Neural progenitor cell (in vitro differentiated cells): Measurements from ENCODE around the gene AHRR. TPM values are rescaled to one million over a fixed set of nuclear protein-coding genes. Genes with fewer than 3 reads are reported as not detected.
"Not testable (repeated sequence)": the region's sequence is repeated elsewhere in the genome, so short reads cannot be mapped to it uniquely, and the experiment has no call there.

Experiments used
- DNase-seq: peaks from one replicate; pipeline ENCODE4 v3.0.0-alpha.2; 2016; ENCODE audit warnings: low spot score
- H2AFZ ChIP-seq: fragments of 200-600 bp; sonication (generic); replicated peaks from 2 replicates; pipeline ENCODE4 v1.6.1; 2016; ENCODE audit warnings: antibody characterized with exemption
- H3F3A ChIP-seq: fragments of 200-600 bp; sonication (generic); 2 replicates; pipeline ENCODE4 v1.6.1; 2016; ENCODE audit warnings: antibody characterized with exemption, low read depth
- H3K27ac ChIP-seq: fragments of 200-600 bp; sonication (generic); 2 replicates; pipeline ENCODE4 v1.5.1; 2016; ENCODE audit warnings: mild to moderate bottlenecking
- H3K27me3 ChIP-seq: fragments of 200-600 bp; sonication (generic); 2 replicates; pipeline ENCODE4 v1.6.1; 2016; ENCODE audit warnings: mild to moderate bottlenecking, moderate library complexity
- H3K36me3 ChIP-seq: fragments of 200-600 bp; sonication (generic); 2 replicates; pipeline ENCODE4 v1.5.1; 2016
- H3K4me1 ChIP-seq: fragments of 200-600 bp; sonication (generic); 2 replicates; pipeline ENCODE4 v1.6.1; 2016; ENCODE audit warnings: mixed run types
- H3K4me2 ChIP-seq: fragments of 200-600 bp; sonication (generic); 2 replicates; pipeline ENCODE4 v1.6.1; 2016
- H3K4me3 ChIP-seq: fragments of 200-600 bp; sonication (generic); 2 replicates; pipeline ENCODE4 v1.5.1; 2016
- H3K79me2 ChIP-seq: fragments of 200-600 bp; sonication (generic); 2 replicates; pipeline ENCODE4 v1.6.1; 2016; ENCODE audit warnings: low read depth
- H3K9ac ChIP-seq: fragments of 200-600 bp; sonication (generic); 2 replicates; pipeline ENCODE4 v1.6.1; 2016
- H3K9me3 ChIP-seq: fragments of 200-600 bp; sonication (generic); 2 replicates; pipeline ENCODE4 v1.5.1; 2016; ENCODE audit warnings: low read depth
- H4K20me1 ChIP-seq: fragments of 200-600 bp; sonication (generic); 2 replicates; pipeline ENCODE4 v1.6.1; 2016; ENCODE audit warnings: low read depth
- H3K27ac Mint-ChIP-seq: 3 replicates; pipeline ENCODE4 v1.8.0; 2021; ENCODE audit warnings: mixed read lengths
- H3K27me3 Mint-ChIP-seq: 2 replicates; pipeline ENCODE4 v1.8.0; 2022; ENCODE audit warnings: low read depth, mild to moderate bottlenecking, inconsistent platforms, moderate library complexity, mixed read lengths; ENCODE audit not compliant: insufficient read depth
- H3K36me3 Mint-ChIP-seq: 3 replicates; pipeline ENCODE4 v1.8.0; 2021; ENCODE audit warnings: mixed read lengths
- H3K4me1 Mint-ChIP-seq: 3 replicates; pipeline ENCODE4 v1.8.0; 2021; ENCODE audit warnings: mixed read lengths
- H3K4me3 Mint-ChIP-seq: 3 replicates; pipeline ENCODE4 v1.8.0; 2021; ENCODE audit warnings: mild to moderate bottlenecking, moderate library complexity, mixed read lengths
- H3K9me3 Mint-ChIP-seq: 3 replicates; pipeline ENCODE4 v1.8.0; 2020; ENCODE audit warnings: mixed read lengths
- EZH2 ChIP-seq: fragments of 200-600 bp; sonication (generic); IDR thresholded peaks from 2 replicates; pipeline ENCODE4 v1.6.1; 2017; ENCODE audit warnings: antibody characterized with exemption, mild to moderate bottlenecking, moderate library complexity
- EZH2phosphoT487 ChIP-seq: fragments of 200-600 bp; sonication (generic); IDR thresholded peaks from 2 replicates; pipeline ENCODE4 v1.6.1; 2017; ENCODE audit warnings: antibody characterized with exemption
- total RNA-seq: library from RNA; depleted of rRNA; stranded (reverse); fragments of >200 nt; gene quantifications from 2 replicates; pipeline ENCODE4 v1.2.3, GENCODE V29; 2015; ENCODE audit warnings: low replicate concordance
- TF ChIP-seq, protein P1 (sequence below): fragments of 200-600 bp; sonication (generic); IDR thresholded peaks from 2 replicates; pipeline ENCODE4 v1.5.1; 2017; ENCODE audit warnings: antibody characterized with exemption, mild to moderate bottlenecking

Gene AHRR
- total RNA-seq, 1 donor from 2014 or later = 0.34 TPM

DNA sequence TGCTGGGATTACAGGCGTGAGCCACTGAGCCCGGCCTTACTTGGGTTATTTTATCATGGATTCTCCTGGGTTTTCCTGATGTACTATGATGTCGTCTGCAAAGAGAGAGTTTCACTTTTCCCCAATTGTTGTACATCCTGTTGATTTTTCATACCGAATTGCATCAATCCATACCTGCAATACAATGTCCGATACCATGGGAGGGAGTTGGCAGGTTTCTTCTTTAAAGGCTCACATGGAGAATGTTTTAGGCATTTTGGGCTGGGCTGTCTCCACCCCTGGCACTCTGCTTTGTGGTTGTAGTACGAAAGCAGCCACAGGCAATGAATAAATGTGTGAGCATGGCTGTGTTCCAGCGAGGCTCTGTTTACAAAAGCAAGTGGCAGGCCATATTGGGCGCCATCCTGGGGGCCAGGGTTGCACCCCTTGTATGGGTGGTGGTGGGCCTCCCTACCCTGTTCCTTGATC lies 86.3 kb downstream of the AHRR start:
- no peaks in the 10 kb centered on the region for H3K36me3 Mint-ChIP-seq
- H3K27me3 Mint-ChIP-seq = no peaks in the 10 kb centered on the region
- Histone ChIP-seq H3K79me2 (no peaks in the 10 kb centered on the region), H3K9me3 (no peaks in the 10 kb centered on the region), H3K36me3 (no peaks in the 10 kb centered on the region), H3K4me2 (no peak overlapping the region), H3K27ac (no peak overlapping the region), H4K20me1 (no peaks in the 10 kb centered on the region), H3K27me3 (no peaks in the 10 kb centered on the region), H3K4me1 (no peaks in the 10 kb centered on the region), H3K4me3 (no peak overlapping the region), H3F3A (no peaks in the 10 kb centered on the region), H2AFZ (no peak overlapping the region), H3K9ac (no peak overlapping the region)
- H3K27ac Mint-ChIP-seq = no peak overlapping the region
- DNase-seq = no peak
- TF ChIP-seq, protein P1, sequence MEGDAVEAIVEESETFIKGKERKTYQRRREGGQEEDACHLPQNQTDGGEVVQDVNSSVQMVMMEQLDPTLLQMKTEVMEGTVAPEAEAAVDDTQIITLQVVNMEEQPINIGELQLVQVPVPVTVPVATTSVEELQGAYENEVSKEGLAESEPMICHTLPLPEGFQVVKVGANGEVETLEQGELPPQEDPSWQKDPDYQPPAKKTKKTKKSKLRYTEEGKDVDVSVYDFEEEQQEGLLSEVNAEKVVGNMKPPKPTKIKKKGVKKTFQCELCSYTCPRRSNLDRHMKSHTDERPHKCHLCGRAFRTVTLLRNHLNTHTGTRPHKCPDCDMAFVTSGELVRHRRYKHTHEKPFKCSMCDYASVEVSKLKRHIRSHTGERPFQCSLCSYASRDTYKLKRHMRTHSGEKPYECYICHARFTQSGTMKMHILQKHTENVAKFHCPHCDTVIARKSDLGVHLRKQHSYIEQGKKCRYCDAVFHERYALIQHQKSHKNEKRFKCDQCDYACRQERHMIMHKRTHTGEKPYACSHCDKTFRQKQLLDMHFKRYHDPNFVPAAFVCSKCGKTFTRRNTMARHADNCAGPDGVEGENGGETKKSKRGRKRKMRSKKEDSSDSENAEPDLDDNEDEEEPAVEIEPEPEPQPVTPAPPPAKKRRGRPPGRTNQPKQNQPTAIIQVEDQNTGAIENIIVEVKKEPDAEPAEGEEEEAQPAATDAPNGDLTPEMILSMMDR = no peak
- TF ChIP-seq EZH2phosphoT487 (no peak), EZH2 (no peak)
- peaks cover 16% of the 10 kb centered on the region for H3K4me1 Mint-ChIP-seq
- H3K9me3 Mint-ChIP-seq = no peaks in the 10 kb centered on the region
- H3K4me3 Mint-ChIP-seq = no peak overlapping the region

DNA sequence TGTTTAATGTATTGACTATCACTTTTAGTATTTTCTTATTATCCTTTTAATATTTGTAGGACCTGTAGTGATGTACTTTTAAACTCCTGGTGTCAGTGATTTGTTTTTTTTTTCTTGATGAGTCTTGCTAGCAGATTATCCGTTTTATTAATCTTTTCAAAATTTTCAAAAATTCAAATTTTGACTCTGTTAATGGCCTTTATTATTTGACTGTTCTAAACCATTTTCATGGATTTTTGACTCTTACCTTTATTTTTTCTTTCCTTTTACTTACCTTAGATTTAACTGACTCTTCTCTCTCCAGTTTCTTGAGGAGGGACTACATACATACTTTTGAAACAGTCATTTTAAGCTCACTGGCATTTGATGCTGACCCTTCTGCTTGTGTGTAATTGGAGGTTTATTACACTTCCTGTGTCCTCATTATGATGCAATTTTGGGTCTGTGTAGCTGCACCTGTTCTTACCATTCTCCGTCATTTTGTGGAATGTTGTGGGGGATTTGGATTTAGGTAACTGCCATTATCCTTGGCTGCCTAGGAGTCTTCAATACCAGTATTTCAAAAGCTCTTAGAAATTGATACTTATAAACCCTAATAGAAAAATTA lies 89.5 kb downstream of the AHRR start:
- H3K27me3 Mint-ChIP-seq = peaks cover 2% of the 10 kb centered on the region
- H3K4me1 Mint-ChIP-seq = peaks cover 33% of the 10 kb centered on the region
- H3K27me3 ChIP-seq = no peaks in the 10 kb centered on the region
- H3K27ac Mint-ChIP-seq = no peak overlapping the region
- no peaks in the 10 kb centered on the region for H3K36me3 ChIP-seq
- H3K4me3 ChIP-seq = no peak overlapping the region
- no peak overlapping the region for H3K4me2 ChIP-seq
- no peak overlapping the region for H2AFZ ChIP-seq
- H3K9me3 Mint-ChIP-seq = no peaks in the 10 kb centered on the region
- no peak overlapping the region for H3K9ac ChIP-seq
- no peaks in the 10 kb centered on the region for H3F3A ChIP-seq
- no peaks in the 10 kb centered on the region for H3K9me3 ChIP-seq
- H3K4me1 ChIP-seq = peaks cover 4% of the 10 kb centered on the region
- no peak for DNase-seq
- H3K79me2 ChIP-seq = no peaks in the 10 kb centered on the region
- no peak overlapping the region for H3K4me3 Mint-ChIP-seq
- no peak overlapping the region for H3K27ac ChIP-seq
- TF ChIP-seq EZH2phosphoT487 = no peak
- TF ChIP-seq, protein P1 = no peak
- no peak for TF ChIP-seq EZH2
- H4K20me1 ChIP-seq = no peaks in the 10 kb centered on the region
- H3K36me3 Mint-ChIP-seq = no peaks in the 10 kb centered on the region

DNA sequence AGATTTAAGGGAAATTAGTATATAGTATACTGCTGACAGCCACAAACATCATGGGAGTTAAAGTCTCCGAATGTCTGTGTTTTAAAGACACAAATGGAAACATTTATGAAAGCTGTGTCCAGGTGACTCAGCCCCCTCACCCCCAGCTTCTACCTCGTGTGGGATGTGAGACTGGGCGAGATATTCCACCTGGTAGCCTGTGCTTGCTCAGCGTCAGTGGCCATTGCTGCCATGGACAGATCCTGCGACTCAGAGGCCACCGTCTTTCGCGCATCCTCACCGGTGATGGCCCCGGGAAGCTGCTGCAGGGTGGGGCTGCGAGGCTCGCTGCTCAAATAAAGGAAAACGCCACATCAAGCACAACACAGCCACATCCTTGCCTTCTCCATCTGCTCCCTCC lies 90.2 kb downstream of the AHRR start:
- H3K27me3 ChIP-seq = no peaks in the 10 kb centered on the region
- no peaks in the 10 kb centered on the region for H3K79me2 ChIP-seq
- H3K9me3 ChIP-seq = no peaks in the 10 kb centered on the region
- Mint-ChIP-seq H3K4me1 (peaks cover 34% of the 10 kb centered on the region), H3K9me3 (no peaks in the 10 kb centered on the region), H3K36me3 (no peaks in the 10 kb centered on the region), H3K27ac (no peak overlapping the region), H3K4me3 (no peak overlapping the region), H3K27me3 (peaks cover 4% of the 10 kb centered on the region)
- H3F3A ChIP-seq = no peaks in the 10 kb centered on the region
- no peaks in the 10 kb centered on the region for H3K36me3 ChIP-seq
- H3K4me2 ChIP-seq = no peak overlapping the region
- H3K4me1 ChIP-seq = peaks cover 4% of the 10 kb centered on the region
- peak overlapping the region; percentile 55 for H2AFZ ChIP-seq
- H3K4me3 ChIP-seq = no peak overlapping the region
- no peaks in the 10 kb centered on the region for H4K20me1 ChIP-seq
- no peak for DNase-seq
- TF ChIP-seq EZH2phosphoT487 = no peak
- no peak for TF ChIP-seq EZH2
- TF ChIP-seq, protein P1 = no peak
- no peak overlapping the region for H3K9ac ChIP-seq
- H3K27ac ChIP-seq = no peak overlapping the region

DNA sequence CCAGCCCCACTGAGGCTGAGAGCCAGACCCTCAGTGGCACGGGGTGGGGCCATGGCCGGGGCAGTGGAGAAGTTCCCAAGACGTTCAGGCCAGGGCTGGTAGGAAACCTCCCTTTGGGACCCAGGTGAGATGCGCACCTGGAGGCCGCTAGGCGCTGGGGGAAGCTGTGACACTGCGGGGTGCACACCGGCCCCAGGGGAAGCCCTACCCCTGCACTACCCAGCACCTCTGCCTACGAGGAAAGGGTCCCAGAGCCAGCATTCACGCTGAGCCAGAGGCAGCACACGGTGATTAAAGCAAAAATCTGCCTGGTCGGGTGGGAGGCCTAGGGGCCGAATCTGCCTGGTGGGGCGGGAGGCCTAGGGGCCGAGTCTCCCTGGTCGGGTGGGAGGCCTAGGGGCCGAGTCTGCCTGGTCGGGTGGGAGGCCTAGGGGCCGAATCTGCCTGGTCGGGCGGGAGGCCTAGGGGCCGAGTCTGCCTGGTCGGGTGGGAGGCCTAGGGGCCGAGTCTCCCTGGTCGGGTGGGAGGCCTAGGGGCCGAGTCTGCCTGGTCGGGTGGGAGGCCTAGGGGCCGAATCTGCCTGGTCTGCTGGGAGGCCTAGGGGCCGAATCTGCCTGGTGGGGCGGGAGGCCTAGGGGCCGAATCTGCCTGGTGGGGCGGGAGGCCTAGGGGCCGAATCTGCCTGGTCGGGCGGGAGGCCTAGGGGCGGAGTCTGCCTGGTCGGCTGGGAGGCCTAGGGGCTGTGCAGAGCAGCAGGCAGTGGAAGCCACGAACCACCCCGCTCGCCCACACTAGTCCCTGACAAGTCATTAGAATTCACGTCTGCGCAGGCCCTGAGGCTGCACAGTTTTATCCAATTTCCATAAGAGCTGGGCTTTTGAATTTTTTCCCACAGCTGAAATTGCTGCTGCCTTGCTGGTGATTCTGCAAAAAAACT lies 93.7 kb downstream of the AHRR start:
- peaks cover 48% of the 10 kb centered on the region for H3K4me1 Mint-ChIP-seq
- H3K36me3 ChIP-seq, H3K4me3 ChIP-seq, H3K27me3 ChIP-seq, H3K4me3 Mint-ChIP-seq, H3K4me1 ChIP-seq, H3K9me3 ChIP-seq, H3F3A ChIP-seq, H3K79me2 ChIP-seq, H3K27ac ChIP-seq, H3K9me3 Mint-ChIP-seq, H3K36me3 Mint-ChIP-seq, H4K20me1 ChIP-seq: not testable (repeated sequence)
- Histone ChIP-seq H2AFZ (peak overlapping the region; percentile 9), H3K4me2 (peak overlapping the region; percentile 14), H3K9ac (peak overlapping the region; percentile 42)
- H3K27ac Mint-ChIP-seq = peak overlapping the region; percentile 93
- peak; percentile 83 for DNase-seq
- H3K27me3 Mint-ChIP-seq = peaks cover 17% of the 10 kb centered on the region
